Stimulated activated naive B cell treated with anti-CD40 and anti-IgM and Interleukin-4, amounts not matched to agents 10 μg/mL and 1 μg/mL and 100 μg/mL, for 72 hours (primary cell): Measurements from ENCODE around the gene CFAP20DC.
A peak's percentile ranks its signal among the peaks of the same experiment; 100 is the strongest.

Experiments
- ATAC-seq, 2 donors: fragments of 150-1000 bp; cut with Tn5 transposase; replicated peaks; 2 replicates each; pipeline ENCODE4 v1.10.0; 2021; ENCODE audit warnings: moderate library complexity in 1 of 2
- DNase-seq: peaks from one replicate; pipeline ENCODE4 v3.0.0; 2021
- H3K27ac Mint-ChIP-seq: one replicate; pipeline ENCODE4 v1.8.0; 2022; ENCODE audit warnings: mild to moderate bottlenecking, mixed read lengths
- H3K27me3 Mint-ChIP-seq, 2 donors: one replicate each; pipeline ENCODE4 v1.8.0; 2022; ENCODE audit warnings: mixed read lengths in 2 of 2
- H3K36me3 Mint-ChIP-seq, 2 donors: one replicate each; pipeline ENCODE4 v1.8.0; 2022; ENCODE audit warnings: mixed read lengths in 2 of 2, mild to moderate bottlenecking in 1 of 2
- H3K4me1 Mint-ChIP-seq, 2 donors: one replicate each; pipeline ENCODE4 v1.8.0; 2022; ENCODE audit warnings: mixed read lengths in 2 of 2, mild to moderate bottlenecking in 1 of 2
- H3K4me3 Mint-ChIP-seq, 2 donors: one replicate each; pipeline ENCODE4 v1.8.0; 2022; ENCODE audit warnings: mild to moderate bottlenecking in 2 of 2, mixed read lengths in 2 of 2, moderate library complexity in 1 of 2
- H3K9me3 Mint-ChIP-seq, 2 donors: one replicate each; pipeline ENCODE4 v1.8.0; 2022; ENCODE audit warnings: mixed read lengths in 2 of 2, mild to moderate bottlenecking in 1 of 2

CFAP20DC gene

GRCh38 chr3:58779934-58780333, 269.9 kb downstream of the CFAP20DC start:
- ATAC-seq (no peak), DNase-seq (no peak)
- no peaks in the 10 kb centered on the region for H3K4me1 Mint-ChIP-seq
- H3K4me3 Mint-ChIP-seq, result no peak overlapping the region
- peaks cover 26 to 30% of the 10 kb centered on the region in 2 donors for H3K9me3 Mint-ChIP-seq
- H3K27me3 Mint-ChIP-seq, result peaks cover 0 to 11% of the 10 kb centered on the region in 2 donors
- H3K27ac Mint-ChIP-seq, result no peak overlapping the region
- peaks cover 0 to 7% of the 10 kb centered on the region in 2 donors for H3K36me3 Mint-ChIP-seq

GRCh38 chr3:58776231-58776630, 273.6 kb downstream of the CFAP20DC start:
- peaks cover 0 to 6% of the 10 kb centered on the region in 2 donors for H3K27me3 Mint-ChIP-seq
- H3K27ac Mint-ChIP-seq, result no peak overlapping the region

GRCh38 chr3:58772462-58772861, 277.4 kb downstream of the CFAP20DC start:
- Mint-ChIP-seq H3K4me1 (no peaks in the 10 kb centered on the region), H3K27ac (no peak overlapping the region), H3K4me3 (no peak overlapping the region), H3K36me3 (no peaks in the 10 kb centered on the region), H3K9me3 (peaks cover 0 to 8% of the 10 kb centered on the region in 2 donors), H3K27me3 (peaks cover 0 to 5% of the 10 kb centered on the region in 2 donors)
- DNase-seq, result no peak
- no peak for ATAC-seq

More at GRCh38 chr3:58776231-58776630, 273.6 kb downstream of the CFAP20DC start:
- DNase-seq, result no peak
- H3K9me3 Mint-ChIP-seq, result peaks cover 20 to 24% of the 10 kb centered on the region in 2 donors
- H3K36me3 Mint-ChIP-seq, result peaks cover 0 to 7% of the 10 kb centered on the region in 2 donors
- H3K4me3 Mint-ChIP-seq, result no peak overlapping the region
- no peaks in the 10 kb centered on the region for H3K4me1 Mint-ChIP-seq
- no peak for ATAC-seq

- Mint-ChIP-seq H3K36me3 (peaks cover 4% of the 10 kb centered on the region in 2 donors), H3K27ac (no peak overlapping the region), H3K4me1 (no peaks in the 10 kb centered on the region), H3K27me3 (peaks cover 0 to 4% of the 10 kb centered on the region in 2 donors), H3K4me3 (no peak overlapping the region), H3K9me3 (peaks cover 0 to 13% of the 10 kb centered on the region in 2 donors)
- DNase-seq (no peak), ATAC-seq (no peak)
Observed at GRCh38 chr3:58769065-58769464, 280.8 kb downstream of the CFAP20DC start.

- peaks cover 4% of the 10 kb centered on the region in 2 donors for H3K36me3 Mint-ChIP-seq
- H3K4me3 Mint-ChIP-seq, result no peak overlapping the region
- no peak for ATAC-seq
- peaks cover 0 to 13% of the 10 kb centered on the region in 2 donors for H3K9me3 Mint-ChIP-seq
- no peak overlapping the region for H3K27ac Mint-ChIP-seq
- no peaks in the 10 kb centered on the region for H3K4me1 Mint-ChIP-seq
- DNase-seq, result no peak
- peaks cover 0 to 4% of the 10 kb centered on the region in 2 donors for H3K27me3 Mint-ChIP-seq
Observed at GRCh38 chr3:58766587-58767282, 283.1 kb downstream of the CFAP20DC start.

GRCh38 chr3:58755150-58755549, 294.7 kb downstream of the CFAP20DC start:
- no peak for ATAC-seq
- Mint-ChIP-seq H3K36me3 (no peaks in the 10 kb centered on the region), H3K9me3 (no peaks in the 10 kb centered on the region), H3K27me3 (no peaks in the 10 kb centered on the region), H3K4me1 (peaks cover 3 to 4% of the 10 kb centered on the region in 2 donors), H3K27ac (no peak overlapping the region), H3K4me3 (no peak overlapping the region)
- DNase-seq, result no peak

- peak; percentile 57 to 80 for ATAC-seq
- no peaks in the 10 kb centered on the region for H3K27me3 Mint-ChIP-seq
- H3K27ac Mint-ChIP-seq, result no peak overlapping the region
- H3K36me3 Mint-ChIP-seq, result no peaks in the 10 kb centered on the region
- H3K9me3 Mint-ChIP-seq, result no peaks in the 10 kb centered on the region
- no peak for DNase-seq
- H3K4me1 Mint-ChIP-seq, result peaks cover 6 to 8% of the 10 kb centered on the region in 2 donors
- no peak overlapping the region for H3K4me3 Mint-ChIP-seq
Observed at GRCh38 chr3:58754074-58754473, 295.8 kb downstream of the CFAP20DC start.

GRCh38 chr3:58751882-58752567, 297.8 kb downstream of the CFAP20DC start:
- Mint-ChIP-seq H3K36me3 (no peaks in the 10 kb centered on the region), H3K27ac (no peak overlapping the region), H3K4me1 (peaks cover 6 to 8% of the 10 kb centered on the region in 2 donors), H3K4me3 (no peak overlapping the region), H3K9me3 (no peaks in the 10 kb centered on the region), H3K27me3 (no peaks in the 10 kb centered on the region)
- DNase-seq (no peak), ATAC-seq (peak in 1 of 2 donors; percentile 35)

GRCh38 chr3:58751235-58751634, 298.6 kb downstream of the CFAP20DC start:
- no peaks in the 10 kb centered on the region for H3K36me3 Mint-ChIP-seq
- peaks cover 6 to 8% of the 10 kb centered on the region in 2 donors for H3K4me1 Mint-ChIP-seq
- no peak overlapping the region for H3K27ac Mint-ChIP-seq
- no peaks in the 10 kb centered on the region for H3K27me3 Mint-ChIP-seq
- H3K4me3 Mint-ChIP-seq, result no peak overlapping the region
- no peak for ATAC-seq
- H3K9me3 Mint-ChIP-seq, result no peaks in the 10 kb centered on the region
- no peak for DNase-seq

GRCh38 chr3:58749948-58750347, 299.9 kb downstream of the CFAP20DC start:
- no peak overlapping the region for H3K27ac Mint-ChIP-seq
- ATAC-seq, result peak; percentile 60 to 69
- no peak overlapping the region for H3K4me3 Mint-ChIP-seq
- H3K4me1 Mint-ChIP-seq, result peaks cover 6 to 8% of the 10 kb centered on the region in 2 donors
- no peak for DNase-seq
- H3K9me3 Mint-ChIP-seq, result no peaks in the 10 kb centered on the region
- H3K36me3 Mint-ChIP-seq, result no peaks in the 10 kb centered on the region
- H3K27me3 Mint-ChIP-seq, result no peaks in the 10 kb centered on the region

GRCh38 chr3:58748024-58748423, 301.8 kb downstream of the CFAP20DC start:
- no peak overlapping the region for H3K27ac Mint-ChIP-seq
- no peaks in the 10 kb centered on the region for H3K36me3 Mint-ChIP-seq
- peaks cover 3 to 8% of the 10 kb centered on the region in 2 donors for H3K4me1 Mint-ChIP-seq
- H3K9me3 Mint-ChIP-seq, result no peaks in the 10 kb centered on the region
- H3K27me3 Mint-ChIP-seq, result no peaks in the 10 kb centered on the region
- no peak for DNase-seq
- no peak overlapping the region for H3K4me3 Mint-ChIP-seq
- ATAC-seq, result no peak

GRCh38 chr3:58746758-58747157, 303.1 kb downstream of the CFAP20DC start:
- no peaks in the 10 kb centered on the region for H3K36me3 Mint-ChIP-seq
- H3K27me3 Mint-ChIP-seq, result no peaks in the 10 kb centered on the region
- H3K4me3 Mint-ChIP-seq, result no peak overlapping the region
- no peaks in the 10 kb centered on the region for H3K9me3 Mint-ChIP-seq
- ATAC-seq (no peak), DNase-seq (no peak)
- H3K27ac Mint-ChIP-seq, result no peak overlapping the region
- H3K4me1 Mint-ChIP-seq, result peaks cover 3 to 8% of the 10 kb centered on the region in 2 donors

GRCh38 chr3:58743296-58743695, 306.5 kb downstream of the CFAP20DC start:
- Mint-ChIP-seq H3K4me3 (no peak overlapping the region), H3K9me3 (no peaks in the 10 kb centered on the region), H3K4me1 (no peaks in the 10 kb centered on the region), H3K36me3 (no peaks in the 10 kb centered on the region), H3K27ac (no peak overlapping the region), H3K27me3 (no peaks in the 10 kb centered on the region)
- DNase-seq (no peak), ATAC-seq (no peak)

- Mint-ChIP-seq H3K27ac (no peak overlapping the region), H3K4me1 (no peaks in the 10 kb centered on the region), H3K4me3 (no peak overlapping the region), H3K36me3 (no peaks in the 10 kb centered on the region), H3K27me3 (no peaks in the 10 kb centered on the region), H3K9me3 (no peaks in the 10 kb centered on the region)
- ATAC-seq, result no peak
- DNase-seq, result no peak
Observed at GRCh38 chr3:58742239-58742638, 307.6 kb downstream of the CFAP20DC start.

- Mint-ChIP-seq H3K36me3 (no peaks in the 10 kb centered on the region), H3K27ac (no peak overlapping the region), H3K4me1 (no peaks in the 10 kb centered on the region), H3K27me3 (no peaks in the 10 kb centered on the region), H3K4me3 (no peak overlapping the region), H3K9me3 (peaks cover 0 to 3% of the 10 kb centered on the region in 2 donors)
- DNase-seq (no peak), ATAC-seq (no peak)
Observed at GRCh38 chr3:58737644-58738043, 312.2 kb downstream of the CFAP20DC start.
